ENCODE data around the gene PNPLA2.

The PNPLA2 gene

DNA sequence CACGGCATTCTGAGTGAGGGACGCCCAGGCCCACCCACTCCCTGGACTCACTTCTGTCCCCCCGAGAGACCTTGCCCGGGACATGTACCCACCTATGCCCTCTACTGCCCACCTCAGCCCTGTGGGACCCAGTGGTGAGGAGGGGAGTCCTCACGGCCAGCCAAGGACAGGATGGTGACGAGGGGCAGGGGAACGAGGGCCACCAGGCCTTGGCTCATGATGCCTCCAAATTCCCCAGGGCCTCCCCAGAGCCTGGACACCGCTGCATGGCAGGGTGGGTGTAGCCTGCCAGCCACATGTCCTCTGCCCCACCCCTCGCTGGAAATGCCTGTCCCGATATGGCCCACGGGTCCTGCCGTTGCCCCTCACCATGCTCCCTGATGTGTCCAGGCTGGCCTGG lies 50.1 kb downstream of the PNPLA2 start:
- Histone ChIP-seq H3K36me3 (ENCODE audit: control insufficient read depth, insufficient read depth, low read length) (peaks cover 3% of the 10 kb centered on the region), H3K27ac (ENCODE audit: low read depth, low read length) (no peak overlapping the region), H3K9ac (ENCODE audit: low read length) (no peak overlapping the region), H3K4me3 (ENCODE audit: low read length) (no peak overlapping the region), H3K27me3 (ENCODE audit: control insufficient read depth, insufficient read depth, low read length) (no peaks in the 10 kb centered on the region), H3K4me1 (ENCODE audit: control insufficient read depth, insufficient read depth, low read length) (no peaks in the 10 kb centered on the region)

DNA sequence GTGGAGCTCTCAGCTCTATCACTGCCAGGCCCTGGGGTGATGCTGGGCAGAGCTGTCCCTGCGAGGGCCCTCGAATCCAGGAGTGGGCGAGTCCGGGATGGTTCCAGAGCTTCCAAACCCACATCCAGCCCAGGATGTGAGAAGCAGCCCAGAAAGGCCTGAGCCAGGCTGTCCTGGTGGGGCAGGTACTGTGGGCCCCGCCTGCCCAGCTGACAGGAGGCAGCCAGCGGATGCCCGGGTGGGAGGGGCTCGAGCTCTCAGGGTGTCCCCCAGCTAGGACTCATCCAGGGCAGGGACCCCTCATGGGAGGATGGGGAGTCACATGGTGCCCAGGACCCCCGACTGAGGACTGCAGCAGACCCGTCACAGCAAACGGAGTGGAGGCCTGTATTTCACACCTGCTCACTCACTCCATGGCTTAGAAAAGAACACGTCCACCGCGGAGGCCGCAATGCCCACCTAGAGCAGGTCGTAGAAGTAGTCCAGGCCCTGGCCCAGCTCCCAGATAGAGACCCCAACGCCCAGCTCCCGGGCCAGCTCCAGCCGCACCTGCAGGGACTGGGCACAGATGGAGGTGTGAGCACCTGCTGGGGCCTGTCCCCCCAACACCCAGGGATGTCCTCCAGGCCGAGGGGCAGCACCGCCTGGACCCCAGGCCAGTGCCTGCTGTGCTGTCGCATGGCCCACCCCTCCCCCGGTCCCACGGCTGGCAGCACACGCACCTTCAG lies 50.8 kb downstream of the PNPLA2 start:
- Histone ChIP-seq H3K27me3 (ENCODE audit: control insufficient read depth, insufficient read depth, low read length) (no peaks in the 10 kb centered on the region), H3K36me3 (ENCODE audit: control insufficient read depth, insufficient read depth, low read length) (peaks cover 3% of the 10 kb centered on the region), H3K9ac (ENCODE audit: low read length) (no peak overlapping the region)

DNA sequence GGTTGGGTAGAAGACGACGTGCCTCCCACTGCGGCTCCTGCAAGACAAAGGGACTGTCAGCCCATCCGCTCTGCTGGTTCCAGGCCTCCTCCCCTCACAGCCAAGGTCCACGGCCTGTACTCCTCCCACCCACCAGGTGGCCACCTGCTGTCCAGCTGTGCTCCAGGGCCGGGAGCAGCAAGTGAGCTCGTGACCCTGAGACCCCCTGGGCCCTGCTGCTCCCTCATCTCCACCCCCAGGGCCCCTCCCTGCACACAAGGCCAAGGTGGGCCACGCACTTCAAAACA lies 51.4 kb downstream of the PNPLA2 start:
- Histone ChIP-seq H3K27me3 (ENCODE audit: control insufficient read depth, insufficient read depth, low read length) (no peaks in the 10 kb centered on the region), H3K4me1 (ENCODE audit: control insufficient read depth, insufficient read depth, low read length) (no peaks in the 10 kb centered on the region), H3K36me3 (ENCODE audit: control insufficient read depth, insufficient read depth, low read length) (peaks cover 5% of the 10 kb centered on the region), H3K4me3 (ENCODE audit: low read length) (no peak overlapping the region), H3K27ac (ENCODE audit: low read depth, low read length) (no peak overlapping the region), H3K9ac (ENCODE audit: low read length) (no peak overlapping the region)

More for the DNA sequence above, 50.8 kb downstream of the PNPLA2 start:
- Histone ChIP-seq H3K27ac (ENCODE audit: low read depth, low read length) (no peak overlapping the region), H3K4me3 (ENCODE audit: low read length) (no peak overlapping the region), H3K4me1 (ENCODE audit: control insufficient read depth, insufficient read depth, low read length) (no peaks in the 10 kb centered on the region)

DNA sequence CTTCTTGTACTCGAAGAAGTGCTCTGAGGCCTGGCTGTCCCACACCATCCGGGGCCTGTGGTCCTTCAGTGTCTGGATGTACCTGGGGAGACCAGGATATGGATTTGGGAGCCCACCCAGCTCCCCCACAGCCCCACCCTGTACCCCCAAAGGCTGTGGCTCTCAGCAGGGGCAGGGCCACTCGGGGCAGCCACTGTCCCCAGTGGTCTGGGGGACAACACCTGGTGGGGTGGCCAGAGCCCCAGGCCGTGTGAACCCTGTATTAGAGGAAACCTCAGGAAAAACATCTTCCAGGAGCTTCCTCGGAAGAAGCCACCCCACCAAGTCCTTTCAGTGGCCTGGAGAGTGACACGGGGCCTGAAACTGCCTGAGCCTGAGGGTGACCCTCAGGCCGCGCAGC lies 51.7 kb downstream of the PNPLA2 start:
- Histone ChIP-seq H3K27ac (ENCODE audit: low read depth, low read length) (no peak overlapping the region), H3K4me3 (ENCODE audit: low read length) (no peak overlapping the region), H3K36me3 (ENCODE audit: control insufficient read depth, insufficient read depth, low read length) (peaks cover 4% of the 10 kb centered on the region), H3K9ac (ENCODE audit: low read length) (no peak overlapping the region), H3K4me1 (ENCODE audit: control insufficient read depth, insufficient read depth, low read length) (no peaks in the 10 kb centered on the region), H3K27me3 (ENCODE audit: control insufficient read depth, insufficient read depth, low read length) (no peaks in the 10 kb centered on the region)

DNA sequence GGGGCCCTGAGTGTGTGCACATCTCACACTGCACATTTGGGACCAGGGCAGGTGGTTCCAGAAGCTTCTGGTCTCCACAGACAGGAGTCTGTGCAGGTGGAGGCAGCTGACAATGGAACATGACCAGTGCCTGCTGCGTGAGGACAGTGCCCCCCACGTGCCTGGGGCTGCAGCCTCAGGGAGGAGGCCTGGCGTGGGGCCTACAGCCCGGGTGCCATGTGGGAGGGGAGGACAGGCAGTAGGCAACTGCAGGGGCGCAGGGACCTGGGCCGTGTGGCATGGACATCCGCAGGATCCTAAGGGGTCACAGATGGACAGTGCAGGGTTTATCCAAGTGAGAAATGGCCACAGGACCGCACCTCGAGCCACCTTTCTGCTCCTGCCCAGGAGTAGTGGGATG lies 52.8 kb downstream of the PNPLA2 start:
- no peak overlapping the region for H3K27ac ChIP-seq (ENCODE audit: low read depth, low read length)
- peaks cover 2% of the 10 kb centered on the region for H3K36me3 ChIP-seq (ENCODE audit: control insufficient read depth, insufficient read depth, low read length)
- no peaks in the 10 kb centered on the region for H3K27me3 ChIP-seq (ENCODE audit: control insufficient read depth, insufficient read depth, low read length)
- no peaks in the 10 kb centered on the region for H3K4me1 ChIP-seq (ENCODE audit: control insufficient read depth, insufficient read depth, low read length)
- H3K4me3 ChIP-seq (ENCODE audit: low read length) = no peak overlapping the region
- no peak overlapping the region for H3K9ac ChIP-seq (ENCODE audit: low read length)

DNA sequence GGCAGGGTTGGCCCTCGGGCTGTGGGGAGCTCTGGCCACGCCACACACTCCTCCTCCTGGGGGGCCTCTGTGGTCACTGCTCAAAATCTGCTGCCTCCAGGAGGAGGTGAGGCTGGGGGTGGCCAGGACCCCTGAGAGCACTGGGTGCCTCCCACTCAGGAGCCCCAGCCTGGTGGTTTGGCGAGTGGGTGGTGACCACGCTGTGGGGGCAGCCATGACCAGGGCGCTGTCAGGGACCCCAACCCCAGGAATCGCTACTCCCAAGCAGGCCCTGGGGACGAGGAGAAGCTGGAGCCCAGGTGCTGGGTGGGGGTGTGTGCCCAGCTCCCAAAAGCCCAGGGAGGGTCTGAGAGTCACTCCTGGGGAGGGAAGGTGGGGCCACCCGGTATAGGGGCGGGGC lies 54.1 kb downstream of the PNPLA2 start:
- Histone ChIP-seq H3K27ac (ENCODE audit: low read depth, low read length) (no peak overlapping the region), H3K27me3 (ENCODE audit: control insufficient read depth, insufficient read depth, low read length) (no peaks in the 10 kb centered on the region), H3K9ac (ENCODE audit: low read length) (no peak overlapping the region), H3K36me3 (ENCODE audit: control insufficient read depth, insufficient read depth, low read length) (peaks cover 2% of the 10 kb centered on the region), H3K4me3 (ENCODE audit: low read length) (no peak overlapping the region), H3K4me1 (ENCODE audit: control insufficient read depth, insufficient read depth, low read length) (no peaks in the 10 kb centered on the region)

DNA sequence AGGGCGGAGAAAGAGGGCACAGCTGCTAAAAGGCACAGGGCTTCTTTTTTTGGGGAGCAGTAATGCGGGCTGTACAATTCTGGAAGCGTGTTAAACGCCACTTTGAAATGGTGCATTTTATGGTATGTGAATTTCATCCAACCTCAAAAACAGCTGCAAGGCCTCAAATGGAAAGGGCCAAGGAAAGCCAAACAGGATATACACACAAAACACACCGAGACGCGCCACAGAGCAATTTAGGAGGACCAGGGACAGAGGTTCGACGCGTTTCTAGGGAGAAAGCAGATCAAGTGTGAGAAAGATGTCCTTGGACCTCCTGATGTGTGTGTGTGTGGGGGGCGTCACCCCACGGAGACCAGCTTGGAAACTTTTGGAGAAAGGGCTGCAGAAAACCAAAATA lies 55.0 kb downstream of the PNPLA2 start:
- Histone ChIP-seq H3K27me3 (ENCODE audit: control insufficient read depth, insufficient read depth, low read length) (no peaks in the 10 kb centered on the region), H3K36me3 (ENCODE audit: control insufficient read depth, insufficient read depth, low read length) (peaks cover 2% of the 10 kb centered on the region), H3K9ac (ENCODE audit: low read length) (no peak overlapping the region), H3K27ac (ENCODE audit: low read depth, low read length) (no peak overlapping the region), H3K4me3 (ENCODE audit: low read length) (no peak overlapping the region), H3K4me1 (ENCODE audit: control insufficient read depth, insufficient read depth, low read length) (no peaks in the 10 kb centered on the region)

Measured in rectal smooth muscle tissue (tissue), 1 donor.